Stimulated activated CD8-positive, alpha-beta memory T cell treated with anti-CD3 and anti-CD28 coated beads, Interleukin-7, amount 100 ng/mL, for 1 hour (primary cell): ENCODE results near the gene U2AF2.
A peak's percentile ranks its signal among the peaks of the same experiment; 100 is the strongest.

Experiments
- DNase-seq, 2 donors: peaks; one replicate each; pipeline ENCODE4 v3.0.0-alpha.2; 2020; ENCODE audit warnings: low read depth in 2 of 2

U2AF2 gene

GRCh38 chr19:55654868-55655647 lies at the start of gene U2AF2:
U2AF2 (plus strand) TSS chr19:55655035; CDS start chr19:55655105, 70 bp downstream.
- DNase-seq: peak; percentile 95

GRCh38 chr19:55605207-55605636 lies 49.6 kb upstream of the U2AF2 start:
- DNase-seq: peak; percentile 94 to 96

- DNase-seq: peak; percentile 42 to 51
Measured at GRCh38 chr19:55605637-55606470, 49.0 kb upstream of the U2AF2 start, which contains the start of gene ZNF865. ZNF865 (plus strand) TSS chr19:55605647; CDS start chr19:55613619, 7,972 bp downstream.

- DNase-seq: no peak
Measured at GRCh38 chr19:55606471-55606787, 48.4 kb upstream of the U2AF2 start.

GRCh38 chr19:55606817-55607216 lies 48.0 kb upstream of the U2AF2 start:
- no peak for DNase-seq

GRCh38 chr19:55609326-55609725 lies 45.5 kb upstream of the U2AF2 start:
- no peak for DNase-seq

GRCh38 chr19:55611300-55611982 lies 43.4 kb upstream of the U2AF2 start:
- DNase-seq: no peak

GRCh38 chr19:55611983-55612645 lies 42.7 kb upstream of the U2AF2 start:
- no peak for DNase-seq

GRCh38 chr19:55613396-55613795 lies 41.4 kb upstream of the U2AF2 start:
- DNase-seq: no peak

- no peak for DNase-seq
Measured at GRCh38 chr19:55613930-55614710, 40.7 kb upstream of the U2AF2 start.

- no peak for DNase-seq
Measured at GRCh38 chr19:55614711-55615542, 39.9 kb upstream of the U2AF2 start.

- DNase-seq: no peak
Measured at GRCh38 chr19:55615543-55616394, 39.1 kb upstream of the U2AF2 start.

- DNase-seq: no peak
Measured at GRCh38 chr19:55616395-55616875, 38.4 kb upstream of the U2AF2 start.

- no peak for DNase-seq
Measured at GRCh38 chr19:55617426-55617825, 37.4 kb upstream of the U2AF2 start.

- no peak for DNase-seq
Measured at GRCh38 chr19:55618426-55618825, 36.4 kb upstream of the U2AF2 start.

GRCh38 chr19:55619286-55619685 lies 35.5 kb upstream of the U2AF2 start:
- DNase-seq: no peak

GRCh38 chr19:55620410-55621204 lies 34.2 kb upstream of the U2AF2 start:
- DNase-seq: no peak

GRCh38 chr19:55621205-55621672 lies 33.6 kb upstream of the U2AF2 start:
- no peak for DNase-seq
